DMS53 (cell line): ENCODE results near the gene ARHGAP11B.
"Not testable (repeated sequence)": the region's sequence is repeated elsewhere in the genome, so short reads cannot be mapped to it uniquely, and the experiment has no call there.

Source experiments
- DNase-seq: peaks from one replicate; lab custom pipeline; 2025; lab: John Stamatoyannopoulos, UW

ARHGAP11B gene

DNA sequence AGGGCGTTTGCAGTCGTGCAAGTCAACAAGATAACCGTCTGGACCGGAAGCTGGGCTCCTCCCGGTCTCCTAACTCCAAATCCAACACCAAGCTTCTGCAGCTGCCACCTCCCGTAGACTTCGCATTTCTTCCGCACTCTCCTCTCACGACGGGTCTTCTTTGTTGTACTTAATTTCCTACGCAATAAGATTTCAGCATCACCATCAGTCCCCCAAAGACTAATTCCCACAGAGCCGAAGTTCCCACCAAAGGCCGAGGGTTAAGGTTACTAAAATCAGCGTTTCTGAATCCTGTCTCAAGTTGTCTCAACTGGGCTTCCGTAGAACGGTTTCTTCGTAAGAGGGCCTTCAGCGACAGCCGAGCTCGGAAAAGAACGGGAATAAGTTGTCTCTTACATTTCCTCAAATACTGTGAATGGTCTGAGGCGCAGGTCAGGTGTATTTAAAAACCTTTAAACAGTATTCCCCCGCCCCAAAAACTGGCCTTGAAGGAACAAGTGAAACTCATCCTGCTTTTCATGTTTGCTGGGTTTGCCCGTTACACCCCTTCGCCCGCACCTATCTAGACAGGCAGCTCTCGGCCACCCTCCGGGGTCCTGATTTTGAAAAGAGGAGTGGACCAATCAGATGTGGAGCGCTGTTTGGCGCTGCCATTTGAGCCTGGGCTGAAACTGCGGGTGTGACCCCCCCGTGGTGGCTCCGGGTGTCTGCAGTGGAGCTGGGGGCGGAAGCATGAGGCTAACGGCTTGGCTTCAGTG is at the start of gene ARHGAP11B:
Gene ARHGAP11B (plus strand): TSS at position 693 of the 758 bp plus-strand sequence.
- DNase-seq = not testable (repeated sequence)

- DNase-seq = not testable (repeated sequence)
These were observed 46.4 kb upstream of the ARHGAP11B start for GRCh38 chr15:30579394-30579970.

DNA sequence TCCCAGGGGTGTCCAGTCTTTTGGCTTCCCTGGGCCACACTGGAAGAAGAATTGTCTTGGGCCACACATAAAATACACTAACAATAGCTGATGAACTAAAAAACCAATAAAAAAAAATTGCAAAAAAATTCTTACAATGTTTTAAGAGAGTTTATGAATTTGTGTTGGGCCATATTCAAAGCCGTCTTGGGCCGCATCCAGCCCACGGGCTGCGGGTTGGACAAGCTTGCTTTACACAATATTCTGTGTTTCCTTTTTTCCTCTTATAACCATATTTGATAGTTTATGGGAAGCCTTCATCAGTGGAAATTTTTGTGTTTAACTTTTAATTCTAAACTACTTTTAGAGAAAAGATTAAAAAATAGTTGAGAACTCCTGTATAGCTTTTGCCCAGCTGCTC is 45.2 kb upstream of the ARHGAP11B start:
- DNase-seq = not testable (repeated sequence)

DNA sequence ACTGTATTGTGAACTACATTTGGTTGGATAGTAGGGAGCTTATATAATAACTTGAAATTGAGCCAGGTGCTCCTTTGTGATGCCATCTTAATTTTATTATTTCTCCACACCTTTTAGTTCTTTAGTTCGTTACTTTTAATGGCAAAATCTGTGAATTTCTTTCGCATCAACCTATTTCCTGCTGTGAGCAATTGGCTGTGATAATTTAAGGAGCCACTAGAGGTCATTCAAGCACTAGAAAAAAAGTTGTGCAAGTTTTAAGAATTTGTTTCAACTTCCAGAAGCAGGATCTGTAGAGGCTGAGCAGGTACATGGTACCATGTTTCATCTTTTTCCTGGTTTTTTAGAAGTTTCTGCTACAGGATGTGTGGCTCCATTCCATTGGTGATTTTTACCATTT is 27.0 kb upstream of the ARHGAP11B start:
- DNase-seq = not testable (repeated sequence)

DNA sequence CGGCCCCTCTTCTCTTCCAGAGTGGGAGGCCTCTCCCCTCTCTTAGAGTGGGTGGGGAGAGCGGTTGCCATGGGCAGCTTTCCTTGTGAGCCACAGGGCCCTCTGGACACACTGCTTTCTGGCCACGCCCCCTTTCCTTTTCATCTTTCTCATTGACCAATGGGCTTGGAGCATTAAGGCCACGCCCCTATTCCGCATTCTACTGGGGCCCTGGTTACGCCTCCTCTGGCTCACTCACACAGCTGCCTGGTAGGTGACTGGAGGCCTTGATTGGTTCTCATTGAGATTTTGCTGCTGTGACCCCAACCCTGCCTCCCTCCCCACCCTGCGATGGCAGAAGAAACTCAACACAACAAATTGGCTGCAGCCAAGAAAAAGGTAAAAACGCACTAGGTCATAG is 22.1 kb upstream of the ARHGAP11B start, which contains the start of gene GOLGA8H:
Gene GOLGA8H (plus strand): TSS at position 233 of the 400 bp plus-strand sequence. CDS start 98 bp downstream, at position 331.
- not testable (repeated sequence) for DNase-seq

GRCh38 chr15:30612271-30612670 is 13.7 kb upstream of the ARHGAP11B start:
- DNase-seq = not testable (repeated sequence)

GRCh38 chr15:30621342-30621741 is 4.6 kb upstream of the ARHGAP11B start:
- DNase-seq = not testable (repeated sequence)

GRCh38 chr15:30626194-30626565 is 252 bp downstream of the ARHGAP11B start:
- DNase-seq = not testable (repeated sequence)

GRCh38 chr15:30626632-30627031 is 704 bp downstream of the ARHGAP11B start:
- DNase-seq = not testable (repeated sequence)

GRCh38 chr15:30650012-30650929 is 24.3 kb downstream of the ARHGAP11B start:
- no peak for DNase-seq

GRCh38 chr15:30661154-30661553 is 35.2 kb downstream of the ARHGAP11B start:
- peak; percentile 38 for DNase-seq

DNA sequence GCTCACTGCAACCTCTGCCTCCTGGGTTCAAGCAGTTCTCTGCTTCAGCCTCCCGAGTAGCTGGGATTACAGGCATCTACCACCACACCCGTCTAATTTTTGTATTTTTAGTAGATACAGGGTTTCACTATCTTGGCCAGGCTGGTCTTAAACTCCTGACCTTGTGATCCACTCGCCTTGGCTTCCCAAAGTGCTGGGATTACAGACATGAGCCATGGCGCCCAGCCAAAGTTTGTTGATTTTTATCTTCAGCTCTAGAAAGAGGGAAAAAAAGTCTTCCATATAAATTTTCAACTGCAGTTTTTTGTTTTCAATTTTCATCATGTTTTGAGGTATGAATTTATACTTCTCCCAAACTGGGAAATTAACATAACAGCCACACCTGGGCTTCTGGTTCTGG is 43.7 kb downstream of the ARHGAP11B start:
- DNase-seq = not testable (repeated sequence)

GRCh38 chr15:30670056-30670455 is 44.1 kb downstream of the ARHGAP11B start:
- no peak for DNase-seq

DNA sequence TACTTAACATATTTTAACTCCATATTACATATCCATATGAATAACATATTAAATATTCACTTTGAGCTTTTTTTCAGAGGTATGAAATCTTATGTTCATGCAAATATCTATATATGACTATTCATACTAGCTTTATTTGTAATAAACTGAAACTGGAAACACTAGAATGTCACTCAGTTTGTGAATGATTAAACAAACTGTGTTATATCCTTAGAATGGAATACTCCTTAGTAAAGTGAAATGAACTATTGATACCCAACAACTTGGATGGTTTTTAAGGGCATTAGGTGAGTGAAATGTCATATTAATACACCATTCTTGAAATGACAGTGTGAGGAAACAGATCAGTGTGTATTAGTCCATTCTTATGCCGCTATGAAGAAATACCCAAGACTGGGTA is 45.4 kb downstream of the ARHGAP11B start:
- DNase-seq = no peak

DNA sequence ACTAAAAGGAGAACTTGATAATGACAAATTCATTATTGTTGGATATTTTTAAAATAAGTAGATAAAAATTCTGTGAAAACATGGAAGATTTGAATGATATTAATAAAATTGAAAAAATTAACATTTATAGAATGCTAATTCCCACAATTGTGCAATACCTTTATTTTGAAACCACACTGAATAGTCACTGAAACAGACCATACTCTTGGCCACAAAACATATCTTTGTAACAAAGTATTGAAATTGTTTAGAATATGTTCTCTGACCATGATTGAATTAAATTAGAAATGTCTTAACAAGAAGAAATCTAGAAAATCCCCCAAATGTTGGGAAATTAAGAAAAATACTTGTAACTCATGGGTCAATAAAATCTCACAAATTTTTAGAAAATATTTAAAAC is 49.2 kb downstream of the ARHGAP11B start:
- DNase-seq = no peak

DNA sequence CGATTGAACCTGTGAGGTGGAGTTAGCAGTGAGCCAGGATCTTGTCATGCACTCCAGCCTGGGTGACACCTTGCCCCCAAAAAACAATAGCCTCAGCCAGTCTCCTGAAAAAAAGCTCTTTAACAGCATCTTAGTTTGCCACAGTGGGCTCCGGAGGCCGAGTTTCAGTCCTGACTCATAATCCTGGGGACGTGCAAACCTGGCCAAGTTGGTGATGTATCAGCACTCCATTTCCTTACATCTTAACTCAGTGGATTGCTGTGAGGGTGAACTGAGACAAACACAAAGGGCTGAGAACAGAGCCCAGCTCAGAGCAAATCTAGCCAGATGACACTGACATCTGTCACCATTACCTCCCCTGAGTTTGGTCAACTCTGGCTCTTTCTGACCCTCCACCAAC is 50.0 kb downstream of the ARHGAP11B start:
- DNase-seq = not testable (repeated sequence)

DNA sequence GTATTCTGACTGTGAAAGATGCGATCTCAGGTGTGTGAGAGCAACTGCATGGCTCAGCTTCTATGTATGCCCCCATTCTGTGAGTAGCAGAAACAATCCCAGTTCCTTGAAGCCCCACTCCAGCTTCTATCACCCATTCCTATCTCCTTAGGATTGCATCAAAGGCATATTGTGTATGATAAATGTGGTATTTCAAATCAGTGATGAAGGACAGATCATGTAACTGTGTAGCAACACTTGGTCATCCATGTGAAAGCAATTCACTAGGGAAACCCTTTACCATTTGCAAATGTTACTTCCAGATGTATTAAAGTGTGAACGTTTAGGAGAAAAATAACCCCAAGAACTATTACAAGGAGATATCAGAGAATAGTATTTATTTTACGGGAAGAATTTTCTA is 55.1 kb downstream of the ARHGAP11B start:
- DNase-seq = not testable (repeated sequence)

GRCh38 chr15:30685709-30686285 is 59.9 kb downstream of the ARHGAP11B start:
- not testable (repeated sequence) for DNase-seq

GRCh38 chr15:30686651-30687050 is 60.7 kb downstream of the ARHGAP11B start:
- not testable (repeated sequence) for DNase-seq
